DMS53 treated with DMSO at 0.1 percent for 48 hours (cell line): ENCODE measurements around the gene TARS3.

Experiments used
- DNase-seq: peaks from one replicate; lab custom pipeline; 2025; ENCODE audit not compliant: unreplicated experiment; lab: John Stamatoyannopoulos, UW

The TARS3 gene

DNA sequence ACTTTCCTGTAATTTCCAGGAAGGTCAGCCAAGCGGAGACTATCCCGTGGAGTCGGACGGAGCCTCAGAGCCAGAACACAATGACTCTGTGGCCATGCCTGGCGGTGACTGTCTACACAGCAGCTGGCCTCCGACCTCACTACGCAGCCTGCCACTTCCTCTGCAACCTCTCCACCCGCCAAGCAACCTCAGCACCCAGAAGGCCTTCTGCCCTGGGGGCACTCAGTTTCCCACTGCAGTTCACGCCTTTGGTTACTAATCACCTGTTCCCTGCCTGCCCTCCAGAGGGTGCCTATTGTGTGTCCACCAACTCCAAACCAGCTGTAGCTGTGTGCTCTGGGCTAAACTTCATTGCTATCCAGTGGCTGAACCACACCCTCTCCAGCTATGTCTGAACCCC, 116.1 kb downstream of the TARS3 start:
- DNase-seq, result no peak

DNA sequence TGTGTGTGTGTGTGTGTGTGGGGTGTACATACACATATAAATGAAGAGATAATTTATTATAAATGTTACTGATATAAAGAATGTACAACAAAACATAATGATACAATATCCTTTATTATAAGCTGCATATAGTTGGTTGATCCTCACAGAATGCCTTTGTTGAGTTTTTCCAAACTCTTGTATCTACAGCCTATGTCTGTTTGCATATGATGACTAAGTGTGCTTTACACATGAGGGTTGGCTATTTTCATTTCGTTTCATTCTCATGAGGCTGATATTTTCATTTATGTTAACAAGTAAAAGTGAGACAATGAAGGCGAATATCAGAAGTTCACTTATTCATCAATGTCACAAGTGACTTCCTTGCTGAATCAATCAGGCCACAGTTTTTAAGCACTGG, 117.2 kb downstream of the TARS3 start:
- no peak for DNase-seq

DNA sequence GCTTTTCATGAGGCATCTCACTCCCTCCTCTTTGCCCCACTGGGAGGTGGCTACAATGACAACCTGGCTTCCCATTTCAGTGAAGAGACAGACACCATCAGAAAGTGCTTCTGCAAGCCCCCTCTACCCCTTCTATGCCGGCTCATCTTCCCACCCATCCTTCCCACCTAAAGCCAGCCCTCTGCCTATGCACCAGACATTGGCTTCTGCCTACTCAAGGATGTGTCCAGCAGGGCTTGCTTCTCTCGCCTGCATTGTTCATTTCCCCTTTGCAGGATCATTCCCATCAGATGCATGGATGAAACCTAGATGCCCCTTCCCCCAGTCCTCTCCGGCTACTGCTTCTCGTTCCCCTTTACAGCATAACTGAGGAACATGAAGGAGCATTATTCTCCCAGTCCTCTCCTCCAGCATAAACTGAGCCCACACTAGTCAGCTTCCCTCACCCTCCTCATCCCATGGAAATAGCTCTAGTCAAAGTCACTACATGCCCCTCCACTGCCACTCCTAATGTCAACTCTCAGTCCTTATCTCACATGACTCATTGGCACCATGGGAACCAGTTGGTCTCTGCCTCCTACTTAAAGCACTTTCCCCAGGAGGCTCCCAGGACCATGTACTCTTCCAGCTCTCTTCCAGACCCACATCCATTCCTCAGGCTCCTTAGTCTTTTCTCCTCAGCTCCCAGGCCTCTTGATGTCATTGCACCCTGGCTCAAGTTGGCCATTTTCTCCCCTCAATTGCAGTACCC, 120.0 kb downstream of the TARS3 start:
- DNase-seq, result no peak
